NCI-H2171 (cell line): ENCODE measurements around the gene COBL.

Experiments used
- DNase-seq: peaks from one replicate; lab custom pipeline; 2025; lab: John Stamatoyannopoulos, UW

COBL gene

GRCh38 chr7:51053160-51053925 lies 263.3 kb downstream of the COBL start:
- DNase-seq: no peak

- DNase-seq: no peak
These were observed 270.1 kb downstream of the COBL start for GRCh38 chr7:51046482-51046881.

DNA sequence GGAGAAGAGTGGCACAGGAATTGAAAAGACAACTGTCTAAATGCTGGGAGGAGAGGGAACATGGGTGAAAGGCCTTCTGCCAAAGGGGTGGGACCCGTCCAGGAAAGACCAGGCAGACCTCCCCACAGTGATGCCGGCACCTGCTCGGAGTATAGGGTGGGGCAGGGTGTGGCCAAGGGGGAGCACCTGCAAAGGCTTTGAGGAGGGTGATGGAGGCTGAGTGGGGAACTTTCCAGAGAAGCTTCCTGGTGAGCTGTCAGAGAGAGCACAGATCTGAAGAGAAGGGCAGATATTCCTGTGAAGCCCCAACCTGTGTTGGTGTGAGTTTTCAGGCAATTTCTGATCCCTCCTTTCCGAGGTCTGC lies 270.5 kb downstream of the COBL start:
- no peak for DNase-seq

DNA sequence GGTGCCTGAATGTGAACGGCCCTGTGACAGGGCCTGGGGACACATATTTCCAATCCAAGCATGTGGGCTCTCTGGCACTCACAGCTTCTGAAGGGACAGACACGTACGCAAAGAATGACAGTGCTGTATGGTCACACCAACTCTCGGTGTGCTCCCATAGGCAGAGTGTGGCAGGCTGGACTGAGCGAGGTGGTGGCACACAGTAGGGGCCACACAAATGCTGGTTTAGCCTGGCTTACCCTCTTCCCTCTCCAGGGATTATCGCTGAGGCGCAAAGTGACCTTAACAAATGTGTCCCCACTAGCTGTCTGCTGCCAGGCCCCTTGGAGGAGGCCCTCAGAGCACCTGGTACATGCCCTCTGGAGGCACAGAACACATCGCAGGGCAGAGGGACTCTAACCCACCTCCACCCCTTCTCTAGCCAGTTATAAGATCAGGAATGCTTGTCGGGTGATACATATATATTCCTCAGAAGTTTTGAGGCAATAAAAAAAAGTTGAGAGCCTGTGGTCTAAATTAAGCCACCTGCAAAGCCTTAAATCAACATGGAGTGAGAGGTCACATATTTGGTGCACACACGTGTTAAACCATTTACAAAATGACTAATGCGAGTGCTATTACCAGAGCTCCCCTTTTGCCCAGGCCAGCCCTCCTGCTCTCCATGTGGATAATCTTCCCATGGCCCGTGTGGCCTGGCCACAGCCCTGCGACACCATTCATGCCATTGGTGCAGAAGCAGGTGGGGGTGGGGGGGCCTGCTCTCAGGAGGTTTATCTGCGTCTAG lies 271.1 kb downstream of the COBL start:
- DNase-seq: no peak

DNA sequence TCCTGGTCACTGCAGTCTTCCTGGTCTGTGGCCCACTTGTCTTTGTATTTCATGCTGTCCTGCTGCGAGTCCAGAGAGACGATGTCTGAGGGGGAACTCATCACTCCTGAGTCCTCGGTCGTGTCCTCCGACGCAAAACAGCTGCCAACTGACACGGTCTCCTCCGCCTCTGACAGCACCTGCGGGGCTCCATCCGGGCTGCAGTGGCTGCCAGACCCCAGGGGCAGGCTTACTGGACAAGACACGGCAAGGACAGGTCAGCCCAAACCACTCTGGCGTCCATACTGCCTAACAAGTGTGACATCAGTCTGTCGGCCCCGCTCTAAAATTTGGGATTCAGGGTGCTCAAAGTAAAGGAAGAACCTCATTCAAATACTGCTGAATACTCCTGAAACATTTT lies 273.1 kb downstream of the COBL start:
- DNase-seq: no peak

GRCh38 chr7:51040787-51041186 lies 275.8 kb downstream of the COBL start:
- DNase-seq: no peak

- DNase-seq: no peak
These were observed 278.0 kb downstream of the COBL start for GRCh38 chr7:51038573-51038972.

GRCh38 chr7:51035716-51036115 lies 280.9 kb downstream of the COBL start:
- DNase-seq: no peak

GRCh38 chr7:51034521-51035264 lies 281.9 kb downstream of the COBL start:
- DNase-seq: no peak

DNA sequence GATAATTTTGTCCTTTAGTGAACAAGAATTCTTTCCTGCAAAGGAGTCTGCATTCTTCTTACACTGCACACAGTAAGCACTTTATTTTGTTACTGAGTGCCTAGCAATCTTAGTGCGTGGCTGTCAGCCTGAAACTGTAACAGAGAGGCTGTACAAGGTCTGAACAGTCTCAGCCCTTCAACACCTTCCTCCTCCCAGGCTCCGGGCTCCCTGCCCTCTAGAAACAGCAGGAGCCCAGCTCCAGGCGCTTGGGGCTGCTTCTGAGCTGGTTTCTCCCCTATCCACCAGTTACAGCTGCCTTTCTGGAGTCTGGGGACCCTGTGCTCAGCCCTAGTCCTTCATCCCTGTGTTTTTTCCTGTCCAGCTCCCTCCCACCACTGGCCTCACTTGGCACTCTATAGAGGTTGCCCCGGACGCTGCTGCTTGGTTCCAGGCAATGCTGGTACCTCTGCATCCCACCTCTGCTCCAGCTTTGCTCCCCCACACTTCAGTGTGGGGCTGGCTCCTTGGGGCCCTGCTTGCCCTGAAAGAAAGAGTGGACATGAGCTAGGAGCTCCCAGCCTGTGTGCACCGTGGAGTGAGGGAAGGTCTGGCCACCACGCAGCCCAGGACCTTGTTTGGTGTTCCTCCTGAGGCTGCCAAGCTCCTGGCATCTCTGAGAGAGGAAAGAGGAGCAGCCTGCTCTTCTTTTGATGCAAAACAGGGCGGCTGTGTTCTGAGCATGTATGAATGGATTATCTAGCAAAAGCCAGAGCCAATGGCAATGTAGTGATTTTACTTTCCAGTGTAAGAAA lies 282.7 kb downstream of the COBL start:
- DNase-seq: no peak

DNA sequence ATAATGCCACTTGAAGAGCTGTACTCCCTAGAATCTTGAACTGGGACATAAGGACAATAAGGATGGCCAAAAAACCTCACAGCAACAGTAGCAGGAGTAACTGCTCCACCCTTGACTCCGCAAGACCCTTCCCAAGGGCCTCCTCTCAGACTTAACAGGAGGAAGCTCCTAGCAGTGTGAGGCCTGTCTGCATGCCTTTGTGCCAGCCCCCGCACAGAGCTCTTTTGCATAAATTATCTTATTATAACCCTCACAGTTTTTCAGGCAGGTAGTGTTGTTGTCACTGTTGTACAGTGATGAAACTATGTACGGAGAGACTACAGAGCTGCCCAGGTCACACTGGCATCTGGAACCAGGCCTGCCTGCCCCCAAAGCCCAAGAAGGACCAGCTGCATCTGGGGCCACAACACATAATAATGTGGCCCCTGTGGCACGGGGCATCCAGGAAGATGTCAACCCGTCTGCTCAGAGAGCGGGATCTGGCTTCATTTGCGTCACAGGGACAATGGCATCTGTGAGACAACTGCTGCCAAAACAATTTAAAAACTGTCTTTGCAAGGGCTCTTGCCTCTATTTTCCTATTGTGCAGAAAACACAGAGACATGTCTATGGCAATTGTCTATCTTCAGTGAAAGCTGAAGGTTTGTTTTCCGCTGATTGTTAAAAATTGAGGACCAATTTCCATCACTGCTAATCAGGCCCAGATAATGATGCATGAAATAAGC lies 284.7 kb downstream of the COBL start:
- DNase-seq: no peak

- DNase-seq: no peak
These were observed 285.4 kb downstream of the COBL start for GRCh38 chr7:51031216-51031615.

GRCh38 chr7:51029701-51030191 lies 286.9 kb downstream of the COBL start:
- no peak for DNase-seq

- DNase-seq: no peak
These were observed 287.5 kb downstream of the COBL start for GRCh38 chr7:51029131-51029530.

GRCh38 chr7:51027935-51028830 lies 288.4 kb downstream of the COBL start:
- no peak for DNase-seq

DNA sequence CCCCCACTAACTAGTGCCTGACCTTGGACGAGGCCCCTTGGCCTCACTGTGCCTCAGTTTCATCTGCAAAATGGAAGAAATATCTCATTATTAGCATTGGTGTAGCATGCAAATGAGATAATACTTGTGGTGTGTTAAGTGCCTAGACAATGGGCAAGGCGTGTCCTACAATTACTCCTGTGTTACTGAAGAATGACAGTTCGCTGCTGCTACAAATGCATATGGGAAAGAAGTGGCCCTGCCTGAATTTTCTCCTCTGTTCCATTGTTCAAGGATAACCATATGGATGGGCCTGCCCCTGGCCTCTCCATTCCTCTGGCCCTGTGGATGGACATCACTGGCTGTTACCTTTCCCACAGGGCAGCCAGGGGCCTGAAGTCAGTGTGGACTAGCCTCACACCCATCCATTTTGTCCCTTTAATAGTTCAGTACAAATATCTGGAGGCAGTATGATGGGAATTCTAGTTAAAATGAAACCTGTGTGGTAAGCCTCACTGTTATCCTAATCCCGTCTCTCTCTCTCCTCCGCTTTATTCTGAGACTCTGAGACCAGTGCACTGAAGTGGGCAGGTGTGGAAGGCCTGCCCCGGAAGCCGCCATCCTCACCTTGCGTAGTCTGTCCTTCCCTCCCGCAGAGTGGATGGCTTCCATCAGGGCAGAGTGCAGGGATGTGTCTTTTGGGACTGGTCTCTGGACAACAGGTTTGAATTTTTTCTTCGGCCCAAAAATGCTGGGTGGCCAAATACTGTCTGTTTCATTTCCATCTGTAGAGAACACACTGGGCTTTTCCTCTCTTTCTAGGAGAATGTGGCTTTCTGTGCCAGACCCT lies 289.3 kb downstream of the COBL start:
- no peak for DNase-seq

- no peak for DNase-seq
These were observed 290.3 kb downstream of the COBL start for GRCh38 chr7:51026341-51026740.

GRCh38 chr7:51025668-51026067 lies 290.9 kb downstream of the COBL start:
- DNase-seq: no peak

DNA sequence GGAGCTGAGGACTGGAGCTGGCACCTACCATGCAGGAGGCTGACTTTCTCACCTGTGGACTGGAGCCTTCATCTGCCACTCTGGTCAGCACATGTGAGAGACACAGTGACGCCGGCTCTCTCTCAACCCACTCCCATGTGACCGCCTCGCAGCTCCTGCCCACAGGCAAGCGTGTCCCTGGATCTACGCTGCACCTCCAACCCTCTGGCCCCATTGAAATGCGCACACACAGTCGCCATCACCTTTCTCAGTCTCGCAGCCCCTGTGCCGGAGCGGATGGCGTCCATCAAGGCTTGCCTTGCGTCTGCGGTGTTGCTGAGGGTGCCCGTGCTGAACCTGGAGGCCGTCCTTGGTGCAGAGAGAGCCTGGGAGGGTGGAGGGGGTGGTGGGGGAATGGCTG lies 291.7 kb downstream of the COBL start:
- DNase-seq: no peak
